Raji (cell line): Measurements from ENCODE around the gene SCIMP.

Source experiments
- POLR2A ChIP-seq: IDR thresholded peaks from 2 replicates; pipeline ENCODE4 v1.6.1; 2011; ENCODE audit warnings: low read depth, low read length, control low read depth; ENCODE audit not compliant: insufficient read depth

Gene SCIMP

DNA sequence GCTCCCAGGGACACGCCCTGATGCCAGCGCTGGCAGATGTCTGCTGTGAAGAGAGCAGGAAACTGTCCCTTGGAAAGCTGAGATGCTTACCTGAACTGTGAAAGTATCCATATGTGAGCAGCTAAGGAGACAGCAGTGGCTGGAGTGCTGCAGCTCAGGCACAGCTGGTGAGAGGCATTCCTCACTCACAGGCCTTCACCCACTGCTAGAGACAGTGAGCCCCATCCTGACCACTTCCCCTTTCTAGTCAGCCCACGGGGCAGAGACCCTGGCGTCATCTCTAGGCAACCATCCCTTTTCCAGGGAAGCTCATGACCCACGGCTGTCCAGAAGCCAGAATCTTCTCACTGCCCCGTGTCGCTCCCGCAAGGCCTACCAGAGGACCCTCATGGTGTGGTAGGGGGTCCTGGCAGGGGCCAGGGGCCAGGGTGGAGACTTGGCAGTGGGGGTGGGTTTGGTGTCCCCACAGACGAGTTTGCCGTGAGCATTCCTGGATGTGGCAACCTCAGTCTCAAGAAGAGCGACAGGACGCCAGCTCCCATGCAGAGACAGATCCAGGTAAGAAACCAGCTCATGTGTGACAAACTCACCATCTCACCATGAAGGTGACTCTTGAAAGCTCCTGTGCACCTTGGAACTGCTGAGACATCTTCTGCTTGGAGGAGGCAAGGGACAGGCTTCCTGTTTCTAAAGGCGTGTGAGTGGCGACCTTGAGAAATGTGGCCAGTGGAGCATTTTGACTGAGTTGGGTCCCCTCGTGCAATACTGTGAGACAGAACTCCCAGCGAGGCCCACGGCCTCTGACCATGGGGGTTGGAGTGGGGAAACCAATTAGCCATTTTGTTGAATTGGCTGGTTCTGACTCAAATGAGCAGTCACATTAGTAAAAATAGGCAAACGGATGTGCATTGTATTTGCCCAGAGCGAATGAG is at the start of gene SCIMP:
SCIMP (minus strand) TSS at position 216 of the 932 bp plus-strand sequence; CDS start at position 111, 105 bp downstream.
- TF ChIP-seq POLR2A, result peak; percentile 67; the same call in 1 of the 2 replicates

DNA sequence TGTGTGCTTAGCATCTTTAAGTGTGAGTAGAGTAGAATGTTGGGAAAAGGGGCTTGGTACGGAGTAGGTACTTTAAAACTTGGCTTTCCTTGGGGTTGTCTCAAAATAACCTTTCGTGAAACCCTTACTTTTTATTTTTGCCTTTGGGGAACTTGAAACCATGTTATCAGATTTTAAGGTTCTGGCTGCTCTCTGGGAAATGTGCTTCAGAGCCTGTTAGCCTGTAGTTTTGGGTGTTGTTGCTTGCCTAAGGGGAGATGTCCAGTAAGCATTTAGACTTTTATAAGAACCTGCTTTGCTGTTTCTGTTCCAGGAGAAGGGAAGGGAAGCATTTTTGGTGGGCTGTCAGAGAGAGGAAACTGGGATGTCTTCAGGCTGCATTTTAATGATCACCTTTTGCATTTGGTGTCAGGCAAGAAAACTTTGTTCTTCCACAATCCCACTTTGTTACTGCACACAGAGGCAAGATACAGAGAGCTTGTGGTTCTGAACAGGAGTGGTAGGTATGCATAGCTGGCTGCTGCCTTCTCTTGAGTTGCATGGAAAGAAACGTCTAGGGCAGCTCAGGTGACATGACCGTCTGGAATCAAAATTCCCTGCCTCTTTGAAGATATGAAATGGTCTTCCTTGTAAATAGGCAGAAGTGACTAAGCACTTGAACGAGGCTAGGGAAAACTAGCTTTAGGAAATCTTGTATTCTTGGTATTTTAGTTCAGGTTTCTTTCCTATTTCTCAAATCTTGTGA is 49.1 kb upstream of the SCIMP start:
- TF ChIP-seq POLR2A, result no peak

DNA sequence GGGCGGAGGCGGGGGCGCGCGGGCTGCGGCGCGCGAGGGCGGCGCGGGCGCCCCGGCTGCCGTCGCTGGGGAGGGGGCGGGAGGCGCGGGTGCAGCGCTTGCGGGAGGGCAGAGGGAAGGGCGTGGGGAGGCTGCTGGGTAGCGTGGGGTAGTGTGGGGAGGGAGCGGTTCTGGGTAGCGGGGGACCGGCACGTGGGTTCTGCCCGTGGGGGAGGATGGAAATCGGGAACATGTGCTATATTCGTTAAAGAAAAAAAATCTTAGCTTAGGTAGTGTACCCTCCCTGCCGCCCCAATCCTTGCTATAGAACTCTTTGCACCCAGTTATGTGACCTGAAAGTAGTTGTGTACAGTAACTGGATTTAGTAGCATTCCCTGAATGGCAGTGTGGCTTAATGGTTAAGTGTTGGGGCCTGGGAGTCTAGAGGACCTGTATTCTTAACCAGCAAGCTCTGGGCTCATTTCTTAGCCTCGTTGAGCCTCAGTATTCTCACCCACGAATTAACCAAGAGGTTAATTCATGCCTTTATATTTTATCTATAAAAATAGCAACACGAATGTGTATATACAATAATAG is 48.1 kb upstream of the SCIMP start:
- TF ChIP-seq POLR2A, result no peak; the same call in 1 of the 2 replicates

GRCh38 chr17:5281814-5282641 is 47.4 kb upstream of the SCIMP start, which contains the start of gene RABEP1:
Gene RABEP1, plus strand, starts transcription at chr17:5282284. Its CDS starts 203 bp downstream, at chr17:5282487.
- peak; percentile 78 for TF ChIP-seq POLR2A

GRCh38 chr17:5272322-5272721 is 37.7 kb upstream of the SCIMP start:
- TF ChIP-seq POLR2A, result no peak

DNA sequence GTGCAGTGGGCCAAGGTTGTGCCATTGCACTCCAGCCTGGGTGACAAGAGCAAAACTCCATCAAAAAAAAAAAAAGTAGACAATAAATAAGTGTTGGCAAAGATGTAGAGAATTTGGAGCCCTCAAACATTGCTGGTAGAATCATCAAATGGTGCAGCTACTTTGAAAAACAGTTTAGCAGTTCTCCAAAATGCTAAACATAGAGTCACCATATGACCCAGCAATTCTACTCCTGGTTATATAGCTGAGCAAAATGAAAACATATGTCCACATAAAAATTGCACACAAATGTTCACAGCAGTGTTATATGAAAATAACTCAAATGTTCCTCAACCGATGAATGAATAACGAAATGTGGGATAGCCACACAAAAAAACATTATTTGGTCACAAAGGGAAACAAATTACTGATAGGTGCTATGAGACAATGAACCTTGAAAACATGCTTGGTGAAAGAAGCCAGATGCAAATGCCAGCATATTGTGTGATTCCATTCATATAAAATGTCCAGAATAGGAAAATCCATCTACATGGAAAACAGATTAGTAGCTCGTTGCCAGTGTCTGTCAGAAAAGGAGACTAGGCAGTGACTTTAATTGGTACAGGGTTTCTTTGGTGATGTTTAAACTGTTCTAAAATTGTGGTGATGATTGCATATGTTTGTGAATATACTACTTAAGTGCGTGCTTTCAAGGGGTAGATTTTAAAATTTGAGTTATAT is 34.7 kb upstream of the SCIMP start:
- no peak for TF ChIP-seq POLR2A

DNA sequence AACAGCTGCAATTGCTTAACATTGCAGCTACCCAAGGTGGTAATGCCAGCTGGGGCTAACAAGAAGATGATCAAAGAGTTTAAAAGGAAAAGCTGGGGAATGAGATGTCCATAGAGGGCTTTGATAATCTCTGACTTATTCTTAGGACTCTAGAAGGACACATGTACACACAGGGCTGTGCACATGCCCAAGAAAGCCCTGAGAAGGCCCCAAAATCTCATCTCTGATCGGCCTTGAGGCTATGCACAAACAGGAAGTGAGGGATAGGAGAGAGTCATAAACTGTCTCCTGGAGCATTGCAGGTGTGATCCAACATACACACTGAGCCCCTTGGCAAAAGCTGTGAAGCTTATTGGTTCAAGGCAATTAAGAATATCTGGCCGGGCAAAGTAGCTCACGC is 30.2 kb upstream of the SCIMP start:
- TF ChIP-seq POLR2A, result no peak

DNA sequence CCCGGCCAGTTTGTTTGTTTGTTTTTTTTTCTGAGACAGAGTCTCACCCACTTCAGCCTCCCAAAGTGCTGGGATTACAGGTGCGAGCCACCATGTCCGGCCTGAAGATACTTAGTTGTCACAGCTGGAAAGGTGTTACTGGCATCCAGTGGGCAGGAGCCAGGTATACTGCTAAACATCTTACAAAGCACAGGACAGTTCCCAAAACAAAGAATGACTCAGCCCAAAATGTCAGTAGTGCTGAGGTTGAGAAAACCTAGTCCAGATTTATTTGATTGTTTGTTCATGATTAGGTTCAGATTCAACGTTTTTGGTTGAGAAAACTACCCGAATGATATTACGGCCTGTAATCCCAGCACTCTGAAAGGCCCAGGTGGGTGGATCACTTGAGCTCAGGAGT is 28.8 kb upstream of the SCIMP start:
- no peak for TF ChIP-seq POLR2A

GRCh38 chr17:5262416-5262991 is 27.8 kb upstream of the SCIMP start:
- TF ChIP-seq POLR2A, result no peak

GRCh38 chr17:5260542-5260941 is 25.9 kb upstream of the SCIMP start:
- no peak for TF ChIP-seq POLR2A

DNA sequence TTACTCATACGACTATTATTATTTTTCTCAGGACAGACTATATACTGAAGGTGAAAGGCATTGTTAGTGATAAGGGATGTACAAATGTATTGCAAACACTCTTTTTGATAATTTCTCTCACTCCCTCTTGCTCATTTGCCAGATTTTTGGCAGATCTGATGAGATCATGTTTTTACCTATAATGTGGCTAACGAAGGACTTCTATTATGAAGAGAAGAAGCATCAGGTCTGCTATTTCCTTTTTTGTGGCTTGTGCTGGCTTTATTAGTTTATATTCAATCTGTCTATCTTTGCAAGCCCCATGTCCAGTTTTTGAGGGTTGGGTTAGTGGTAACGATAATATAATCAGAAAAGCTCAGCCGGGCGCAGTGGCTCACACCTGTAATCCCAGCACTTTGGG is 22.5 kb upstream of the SCIMP start:
- TF ChIP-seq POLR2A, result no peak

DNA sequence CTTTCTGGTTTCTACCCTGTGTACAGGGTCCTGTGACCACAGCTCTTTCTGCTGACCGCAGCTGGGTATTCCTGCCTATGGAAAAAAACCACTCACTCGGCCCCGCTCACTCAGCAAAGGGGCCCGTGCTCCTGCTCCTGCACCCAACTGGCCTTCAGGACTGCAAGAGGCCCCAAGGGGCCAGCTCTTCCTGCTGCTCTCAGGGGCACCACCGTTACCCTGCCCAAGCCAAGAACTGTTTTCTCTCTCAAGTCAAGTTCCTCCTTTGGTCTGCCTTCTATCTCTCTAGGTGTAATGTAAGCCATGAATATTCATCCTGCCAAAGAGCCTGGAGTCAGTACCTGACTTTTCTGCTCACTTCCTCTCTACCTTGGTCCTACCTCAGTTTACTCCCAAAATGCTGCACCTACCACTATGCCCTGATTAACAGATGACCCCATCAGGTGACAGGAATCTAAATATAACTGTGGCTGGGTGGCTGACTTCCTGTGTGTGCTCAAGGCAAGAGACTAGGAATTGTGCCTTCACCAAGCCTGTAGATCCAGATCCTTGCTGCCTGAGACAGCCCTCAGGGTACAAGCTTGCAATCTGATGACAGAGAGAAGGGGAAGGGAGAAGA is 20.4 kb upstream of the SCIMP start:
- no peak for TF ChIP-seq POLR2A

- TF ChIP-seq POLR2A, result no peak
These were observed 19.8 kb upstream of the SCIMP start for GRCh38 chr17:5254414-5254813.

- no peak for TF ChIP-seq POLR2A
These were observed 15.0 kb upstream of the SCIMP start for GRCh38 chr17:5249615-5250014.
